H1 (cell line): ENCODE data around the gene CHRNA3. TPM values are rescaled to one million over a fixed set of nuclear protein-coding genes. Genes with fewer than 3 reads are reported as not detected.

ENCODE experiments used
- CTCF ChIA-PET: fragments of 300-600 bp; sonication (Branson Sonifier 250); formaldehyde crosslinking; loops from one replicate; lab custom pipeline; 2021; ENCODE audit not compliant: partially characterized antibody; lab: Charles Lee
- POLR2A ChIA-PET: fragments of 300-600 bp; sonication (Branson Sonifier 250); formaldehyde crosslinking; loops from one replicate; lab custom pipeline; 2021; ENCODE audit warnings: inconsistent platforms; ENCODE audit not compliant: partially characterized antibody; lab: Charles Lee
- DNase-seq, 2 experiments: peaks; one replicate each; pipeline versions ENCODE4 v3.0.0 to v3.0.0-alpha.2; 2010 to 2022; ENCODE audit warnings: low spot score in 2 of 2, low read depth in 1 of 2, mixed read lengths in 1 of 2
- FAIRE-seq: peaks from 2 replicates; lab custom pipeline; 2011; peaks lifted over from hg19 to GRCh38; lab: Jason Lieb, UNC
- H2AFZ ChIP-seq: 2 replicates; pipeline ENCODE4 v1.8.1; 2012; ENCODE audit warnings: low read length, inconsistent platforms
- H2AK5ac ChIP-seq: 2 replicates; pipeline ENCODE4 v1.6.1; 2013; ENCODE audit warnings: low read depth, low read length
- H2BK120ac ChIP-seq: replicated peaks from 2 replicates; pipeline ENCODE3; 2013; ENCODE audit warnings: low read depth, low read length, inconsistent platforms
- H2BK12ac ChIP-seq: 2 replicates; pipeline ENCODE4 v1.6.1; 2013; ENCODE audit warnings: low read depth, low read length
- H2BK15ac ChIP-seq: 2 replicates; pipeline ENCODE4 v1.6.1; 2013; ENCODE audit warnings: low read length
- H2BK20ac ChIP-seq: 2 replicates; pipeline ENCODE4 v1.6.1; 2013; ENCODE audit warnings: low read length
- H2BK5ac ChIP-seq: 2 replicates; pipeline ENCODE4 v1.6.1; 2013; ENCODE audit warnings: low read depth, low read length
- H3K14ac ChIP-seq: 2 replicates; pipeline ENCODE4 v1.6.1; 2013; ENCODE audit warnings: inconsistent platforms; ENCODE audit not compliant: insufficient read length
- H3K18ac ChIP-seq: 2 replicates; pipeline ENCODE4 v1.6.1; 2013; ENCODE audit warnings: low read length; ENCODE audit errors: extremely low read depth
- H3K23ac ChIP-seq: 2 replicates; pipeline ENCODE4 v1.6.1; 2013; ENCODE audit warnings: inconsistent platforms; ENCODE audit not compliant: insufficient read length
- H3K23me2 ChIP-seq: 2 replicates; pipeline ENCODE4 v1.6.1; 2013; ENCODE audit warnings: low read depth, low read length
- H3K27ac ChIP-seq: 2 replicates; pipeline ENCODE4 v1.6.1; 2011; ENCODE audit warnings: low read depth, low read length, inconsistent platforms
- H3K27me3 ChIP-seq, 4 experiments: replicated peaks in 1 of 4; 1 replicate in 1 of 4; 2 replicates in 3 of 4; pipeline versions ENCODE4 v1.6.1 to v1.8.1; 2011 to 2013; ENCODE audit warnings: low read length in 3 of 4, mild to moderate bottlenecking in 3 of 4, inconsistent platforms in 2 of 4, mixed read lengths in 2 of 4, moderate library complexity in 1 of 4; ENCODE audit not compliant: control insufficient read depth in 3 of 4, insufficient read depth in 3 of 4; ENCODE audit errors: extremely low read depth in 1 of 4
- H3K36me3 ChIP-seq, 4 experiments: 2 replicates each; pipeline versions ENCODE4 v1.6.1 to v1.8.1; 2011 to 2013; ENCODE audit warnings: mild to moderate bottlenecking in 4 of 4, low read length in 3 of 4, moderate library complexity in 2 of 4, control low read depth in 1 of 4, inconsistent platforms in 1 of 4; ENCODE audit not compliant: insufficient read depth in 4 of 4, control insufficient read depth in 2 of 4
- H3K4ac ChIP-seq: replicated peaks from 2 replicates; pipeline ENCODE3; 2013; ENCODE audit warnings: low read length, low read depth, mixed read lengths, inconsistent platforms; ENCODE audit not compliant: insufficient read length
- H3K4me1 ChIP-seq, 4 experiments: replicated peaks in 1 of 4; 1 replicate in 1 of 4; 2 replicates in 3 of 4; pipeline versions ENCODE4 v1.6.1 to v1.8.1; 2011 to 2013; ENCODE audit warnings: low read length in 3 of 4, inconsistent platforms in 2 of 4, mixed read lengths in 1 of 4; ENCODE audit not compliant: insufficient read depth in 4 of 4, control insufficient read depth in 3 of 4
- H3K4me2 ChIP-seq, 2 experiments: 2 replicates each; pipeline versions ENCODE4 v1.6.1 to v1.8.1; 2011 to 2013; ENCODE audit warnings: low read depth in 2 of 2, low read length in 2 of 2, control low read depth in 1 of 2, inconsistent platforms in 1 of 2, mild to moderate bottlenecking in 1 of 2; ENCODE audit not compliant: insufficient read depth in 1 of 2
- H3K4me3 ChIP-seq, 4 experiments: fragments of 200-600, 300-600 bp in 1 of 4; sonication (generic), shearing (Covaris generic), sonication (Bioruptor Twin) in 1 of 4; 2 replicates each; pipeline versions ENCODE4 v1.5.1 to v1.8.1; 2011 to 2016; ENCODE audit warnings: low read length in 4 of 4, low read depth in 3 of 4, control low read depth in 2 of 4, inconsistent platforms in 2 of 4, mild to moderate bottlenecking in 2 of 4, mixed read lengths in 1 of 4, moderate library complexity in 1 of 4; ENCODE audit not compliant: insufficient read depth in 2 of 4; ENCODE audit errors: extremely low read depth in 1 of 4
- H3K56ac ChIP-seq: replicated peaks from 2 replicates; pipeline ENCODE3; 2013; ENCODE audit warnings: low read depth, mild to moderate bottlenecking, mixed read lengths, low read length, inconsistent platforms; ENCODE audit not compliant: insufficient read length
- H3K79me1 ChIP-seq: 2 replicates; pipeline ENCODE4 v1.6.1; 2013; ENCODE audit warnings: low read depth, low read length, control low read depth
- H3K79me2 ChIP-seq, 2 experiments: 2 replicates each; pipeline versions ENCODE4 v1.6.1 to v1.8.1; 2012 to 2013; ENCODE audit warnings: low read length in 2 of 2, mild to moderate bottlenecking in 2 of 2, inconsistent platforms in 1 of 2; ENCODE audit not compliant: insufficient read depth in 2 of 2, control insufficient read depth in 1 of 2
- H3K9ac ChIP-seq, 4 experiments: replicated peaks in 1 of 4; 1 replicate in 1 of 4; 2 replicates in 3 of 4; pipeline versions ENCODE4 v1.6.1 to v1.8.1; 2011 to 2013; ENCODE audit warnings: low read depth in 3 of 4, low read length in 3 of 4, control low read depth in 2 of 4, mild to moderate bottlenecking in 2 of 4, moderate library complexity in 2 of 4, inconsistent platforms in 1 of 4; ENCODE audit errors: extremely low read depth in 1 of 4
- H3K9me3 ChIP-seq, 2 experiments: 2 replicates each; pipeline versions ENCODE4 v1.6.1 to v1.8.1; 2012 to 2013; ENCODE audit warnings: mild to moderate bottlenecking in 2 of 2, moderate library complexity in 2 of 2, control low read depth in 1 of 2, inconsistent platforms in 1 of 2, low read depth in 1 of 2, low read length in 1 of 2, mixed read lengths in 1 of 2; ENCODE audit not compliant: insufficient read depth in 2 of 2
- H4K20me1 ChIP-seq, 2 experiments: replicated peaks in 1 of 2; 2 replicates each; pipeline versions ENCODE3 to v1.8.1; 2011 to 2013; ENCODE audit warnings: inconsistent platforms in 2 of 2, low read length in 2 of 2, mild to moderate bottlenecking in 1 of 2; ENCODE audit not compliant: insufficient read depth in 2 of 2, control insufficient read depth in 1 of 2
- H4K5ac ChIP-seq: 2 replicates; pipeline ENCODE4 v1.6.1; 2013; ENCODE audit warnings: low read length, low read depth, mixed read lengths, inconsistent platforms; ENCODE audit not compliant: insufficient read length
- H4K8ac ChIP-seq: 2 replicates; pipeline ENCODE4 v1.8.0; 2013; ENCODE audit warnings: mild to moderate bottlenecking, moderate library complexity, low read length, inconsistent platforms; ENCODE audit not compliant: insufficient read depth; ENCODE audit errors: extremely low read depth
- H4K91ac ChIP-seq: replicated peaks from 2 replicates; pipeline ENCODE3; 2013; ENCODE audit warnings: low read length, mixed read lengths, inconsistent platforms; ENCODE audit not compliant: insufficient read length
- JUND ChIP-seq: IDR thresholded peaks from 2 replicates; pipeline ENCODE4 v1.6.1; 2011; ENCODE audit warnings: mild to moderate bottlenecking, improper control_type of control experiment, low read length
- POLR2A ChIP-seq, 2 experiments: IDR thresholded peaks; 1 replicate in 1 of 2; 2 replicates in 1 of 2; pipeline ENCODE4 v1.6.1; 2011; ENCODE audit warnings: low read depth in 2 of 2, low read length in 2 of 2, mild to moderate bottlenecking in 2 of 2; ENCODE audit errors: control extremely low read depth in 1 of 2
- POLR2AphosphoS5 ChIP-seq: IDR thresholded peaks from 2 replicates; pipeline ENCODE4 v1.6.1; 2011; ENCODE audit warnings: low read depth, low read length
- SP1 ChIP-seq: IDR thresholded peaks from 2 replicates; pipeline ENCODE4 v1.6.1; 2011; ENCODE audit warnings: low read depth, low read length
- SRF ChIP-seq: IDR thresholded peaks from 2 replicates; pipeline ENCODE4 v1.6.1; 2011; ENCODE audit warnings: mild to moderate bottlenecking, low read depth, low read length, moderate library complexity
- SUZ12 ChIP-seq: fragments of 200-600 bp; sonication (generic); IDR thresholded peaks from 2 replicates; pipeline ENCODE4 v1.6.1; 2012; ENCODE audit warnings: mild to moderate bottlenecking, inconsistent platforms, low read length, moderate library complexity, mixed read lengths
- TAF1 ChIP-seq: IDR thresholded peaks from 2 replicates; pipeline ENCODE4 v1.6.1; 2011; ENCODE audit warnings: mild to moderate bottlenecking, low read depth, low read length
- TEAD4 ChIP-seq: IDR thresholded peaks from 2 replicates; pipeline ENCODE4 v1.6.1; 2012; ENCODE audit warnings: low read depth, low read length, inconsistent platforms, mixed read lengths
- ZNF274 ChIP-seq: IDR thresholded peaks from 2 replicates; pipeline ENCODE4 v1.7.0; 2012; ENCODE audit warnings: low read length, borderline replicate concordance; ENCODE audit errors: extremely low read depth
- WGBS, 2 experiments: shearing (Covaris generic) in 1 of 2; methylation state at CpG; one replicate each; pipeline versions ENCODE4 v1.1.6 to v1.1.7; 2013 to 2015; ENCODE audit warnings: low lambda C conversion rate in 2 of 2, mixed read lengths in 2 of 2, inconsistent platforms in 1 of 2, low coverage in 1 of 2, missing lambda C conversion rate in 1 of 2; ENCODE audit not compliant: insufficient replicate concordance in 2 of 2, insufficient coverage in 1 of 2, insufficient read length in 1 of 2; ENCODE audit errors: extremely low coverage in 1 of 2, missing lambda C conversion rate in 1 of 2; 5-methylcytosine and 5-hydroxymethylcytosine counted together
- polyA plus RNA-seq, 7 experiments: library from polyadenylated mRNA; depleted of rRNA in 3 of 7; stranded (reverse) in 5 of 7; unstranded in 2 of 7; fragments of >200 nt in 5 of 7; fragments of 200-250 nt in 2 of 7; gene quantifications; 1 replicate in 5 of 7; 2 replicates in 1 of 7; 4 replicates in 1 of 7; pipeline versions ENCODE4 v1.2.1 to v1.2.3, GENCODE V29; 2011 to 2013; ENCODE audit warnings: missing spikeins in 2 of 7, mixed read lengths in 2 of 7
- total RNA-seq: library from RNA; stranded (reverse); fragmentation: NEBNext Ultra II Directional; extraction: Animal tissue kit (Norgen Biotek cat#: 25700); gene quantifications from 2 replicates; pipeline ENCODE4 v1.2.1, GENCODE V29; 2021
- TF ChIP-seq, protein P1 (sequence below), 3 experiments: IDR thresholded peaks; 1 replicate in 2 of 3; 2 replicates in 1 of 3; pipeline versions ENCODE4 v1.5.1 to v1.6.1; 2011; ENCODE audit warnings: low read length in 3 of 3, mild to moderate bottlenecking in 3 of 3, inconsistent platforms in 2 of 3, low read depth in 1 of 3, moderate library complexity in 1 of 3; ENCODE audit not compliant: insufficient read depth in 1 of 3; ENCODE audit errors: control extremely low read depth in 1 of 3
- TF ChIP-seq, protein P2 (sequence below): IDR thresholded peaks from 2 replicates; pipeline ENCODE4 v1.6.1; 2012; ENCODE audit warnings: inconsistent platforms
- TF ChIP-seq, protein P3 (sequence below): IDR thresholded peaks from 2 replicates; pipeline ENCODE4 v1.6.1; 2012; ENCODE audit warnings: inconsistent platforms

Gene CHRNA3
- total and polyA plus RNA-seq, 2 of the 8 experiments (the other 6 are each of a cell fraction or from before 2014, with no cell fraction given), result 2.1 to 4.7 TPM

DNA sequence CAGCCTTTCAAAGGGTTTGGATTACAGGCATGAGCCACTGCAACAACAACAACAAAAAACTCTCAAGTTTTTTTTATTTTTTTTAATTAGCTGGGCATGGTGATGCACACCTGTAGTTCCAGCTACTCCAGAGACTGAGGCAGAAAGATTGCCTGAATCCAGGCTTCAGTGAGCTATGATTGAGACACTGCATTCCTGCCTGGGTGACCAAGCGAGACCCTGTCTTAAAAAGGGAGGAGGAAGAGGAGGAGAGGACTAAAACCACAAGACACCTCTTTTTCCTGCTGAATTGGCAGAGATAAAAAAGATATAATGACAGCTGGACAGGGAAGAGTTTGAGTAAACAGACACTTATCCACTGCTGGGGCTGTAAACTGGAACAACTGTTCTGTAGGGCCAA, 42.9 kb upstream of the CHRNA3 start:
- Histone ChIP-seq H3K4me1 (no peaks in the 10 kb centered on the region), H3K36me3 (no peaks in the 10 kb centered on the region), H3K9me3 (no peaks in the 10 kb centered on the region), H2BK5ac (no peak overlapping the region), H2BK15ac (no peak overlapping the region), H4K5ac (no peak overlapping the region), H3K56ac (no peak overlapping the region), H2AFZ (no peak overlapping the region), H3K4ac (no peak overlapping the region), H3K14ac (no peak overlapping the region), H4K91ac (no peak overlapping the region), H2BK12ac (no peak overlapping the region), H2BK20ac (no peak overlapping the region), H3K9ac (no peak overlapping the region), H2AK5ac (no peak overlapping the region), H4K20me1 (no peaks in the 10 kb centered on the region), H3K23ac (no peak overlapping the region), H3K23me2 (no peaks in the 10 kb centered on the region), H3K27ac (no peak overlapping the region), H3K4me3 (no peak overlapping the region), H4K8ac (no peak overlapping the region), H3K4me2 (no peak overlapping the region), H3K79me2 (no peaks in the 10 kb centered on the region), H3K79me1 (no peaks in the 10 kb centered on the region), H3K27me3 (no peaks in the 10 kb centered on the region; a peak in 1 of 7 replicates), H3K18ac (no peak overlapping the region), H2BK120ac (no peak overlapping the region)
- FAIRE-seq (no peak), DNase-seq (no peak)
- 100% methylated on average over 1 of the region's 1 CpG; no CpG with 5 or more reads in 1 of the 2 experiments for WGBS, 2 experiments
- CTCF ChIA-PET, result interaction anchor here (0.7 to 1.8 kb wide), 9 partner anchors 9 to 98 kb away, joined by 3 to 10 read pairs (median 3); partner anchors contain the start of gene CHRNA5
- POLR2A ChIA-PET, result interaction anchor here (0.6 to 1.3 kb wide), 3 partner anchors 10 to 360 kb away, joined by 3 to 5 read pairs (median 3); no protein-coding TSS in a partner anchor
- TF ChIP-seq, protein P1, sequence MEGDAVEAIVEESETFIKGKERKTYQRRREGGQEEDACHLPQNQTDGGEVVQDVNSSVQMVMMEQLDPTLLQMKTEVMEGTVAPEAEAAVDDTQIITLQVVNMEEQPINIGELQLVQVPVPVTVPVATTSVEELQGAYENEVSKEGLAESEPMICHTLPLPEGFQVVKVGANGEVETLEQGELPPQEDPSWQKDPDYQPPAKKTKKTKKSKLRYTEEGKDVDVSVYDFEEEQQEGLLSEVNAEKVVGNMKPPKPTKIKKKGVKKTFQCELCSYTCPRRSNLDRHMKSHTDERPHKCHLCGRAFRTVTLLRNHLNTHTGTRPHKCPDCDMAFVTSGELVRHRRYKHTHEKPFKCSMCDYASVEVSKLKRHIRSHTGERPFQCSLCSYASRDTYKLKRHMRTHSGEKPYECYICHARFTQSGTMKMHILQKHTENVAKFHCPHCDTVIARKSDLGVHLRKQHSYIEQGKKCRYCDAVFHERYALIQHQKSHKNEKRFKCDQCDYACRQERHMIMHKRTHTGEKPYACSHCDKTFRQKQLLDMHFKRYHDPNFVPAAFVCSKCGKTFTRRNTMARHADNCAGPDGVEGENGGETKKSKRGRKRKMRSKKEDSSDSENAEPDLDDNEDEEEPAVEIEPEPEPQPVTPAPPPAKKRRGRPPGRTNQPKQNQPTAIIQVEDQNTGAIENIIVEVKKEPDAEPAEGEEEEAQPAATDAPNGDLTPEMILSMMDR (IDR thresholded peaks at IDR 0.05; ENCODE audit: control extremely low read depth in 1 of 3, insufficient read depth in 1 of 3, low read depth in 1 of 3, low read length in 3 of 3), result no peak
- TF ChIP-seq POLR2AphosphoS5 (no peak), SUZ12 (no peak), TEAD4 (no peak), ZNF274 (no peak), TAF1 (no peak), JUND (no peak), SRF (no peak), POLR2A (IDR thresholded peaks at IDR 0.05; ENCODE audit: control extremely low read depth in 1 of 2, low read depth in 2 of 2, low read length in 2 of 2) (no peak), SP1 (no peak)
- TF ChIP-seq, protein P2, sequence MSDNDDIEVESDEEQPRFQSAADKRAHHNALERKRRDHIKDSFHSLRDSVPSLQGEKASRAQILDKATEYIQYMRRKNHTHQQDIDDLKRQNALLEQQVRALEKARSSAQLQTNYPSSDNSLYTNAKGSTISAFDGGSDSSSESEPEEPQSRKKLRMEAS, result no peak
- TF ChIP-seq, protein P3, sequence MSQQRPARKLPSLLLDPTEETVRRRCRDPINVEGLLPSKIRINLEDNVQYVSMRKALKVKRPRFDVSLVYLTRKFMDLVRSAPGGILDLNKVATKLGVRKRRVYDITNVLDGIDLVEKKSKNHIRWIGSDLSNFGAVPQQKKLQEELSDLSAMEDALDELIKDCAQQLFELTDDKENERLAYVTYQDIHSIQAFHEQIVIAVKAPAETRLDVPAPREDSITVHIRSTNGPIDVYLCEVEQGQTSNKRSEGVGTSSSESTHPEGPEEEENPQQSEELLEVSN, result no peak
